SH-SY5Y (cell line): ENCODE measurements around the gene PDZD2.

ENCODE experiments used
- GATA2 ChIP-seq: IDR thresholded peaks from 2 replicates; pipeline ENCODE4 v1.6.1; 2011; ENCODE audit warnings: mild to moderate bottlenecking, low read depth, low read length
- GATA3 ChIP-seq: IDR thresholded peaks from 2 replicates; pipeline ENCODE4 v1.6.1; 2011; ENCODE audit warnings: low read depth, mild to moderate bottlenecking, low read length, moderate library complexity

- TF ChIP-seq GATA2, result no peak
- TF ChIP-seq GATA3, result no peak
These were observed 420.1 kb downstream of the PDZD2 start for GRCh38 chr5:32058997-32059396.
